Measurements from ENCODE around the gene VWA2. TPM values are rescaled to one million over a fixed set of nuclear protein-coding genes. Genes with fewer than 3 reads are reported as not detected.
A peak's percentile ranks its signal among the peaks of the same experiment; 100 is the strongest.

Gene VWA2
- total RNA-seq, 1 experiment from 2014 or later = not detected

- Histone ChIP-seq H3K9me2 (ENCODE audit: insufficient read depth) (no peaks in the 10 kb centered on the region), H3K9me3 (ENCODE audit: control insufficient read depth in 1 of 2, insufficient read depth in 1 of 2, low read depth in 1 of 2, low read length in 2 of 2) (no peaks in the 10 kb centered on the region), H2AFZ (ENCODE audit: low read depth, low read length, poor library complexity, severe bottlenecking) (peak overlapping the region; percentile 99), H3K4me2 (ENCODE audit: low read length) (peak overlapping the region; percentile 81), H3K9ac (ENCODE audit: low read length) (no peak overlapping the region), H3K4me3 (replicated peaks in 1 of 2; ENCODE audit: low read depth in 1 of 2, low read length in 2 of 2) (peak overlapping the region; percentile 24 to 41), H4K20me1 (ENCODE audit: insufficient read depth) (no peaks in the 10 kb centered on the region), H3K4me1 (ENCODE audit: control insufficient read depth in 1 of 2, insufficient read depth in 2 of 2, low read length in 2 of 2) (peaks cover 6 to 19% of the 10 kb centered on the region in 2 experiments), H3K79me2 (ENCODE audit: insufficient read depth, low read length) (no peaks in the 10 kb centered on the region), H3K27me3 (ENCODE audit: insufficient read depth, low read length) (peaks cover 26% of the 10 kb centered on the region; the same call in 1 of the 2 replicates), H3K27ac (ENCODE audit: low read depth, low read length) (peak overlapping the region; percentile 13; the same call in 1 of the 2 replicates), H3K36me3 (ENCODE audit: control insufficient read depth in 1 of 2, insufficient read depth in 2 of 2, low read length in 2 of 2) (no peaks in the 10 kb centered on the region)
- ChIA-PET POLR2A (interaction anchor here (0.6 to 0.7 kb wide), 2 partner anchors 72 to 244 kb away, joined by 3 read pairs; no protein-coding TSS in a partner anchor), RAD21 (ENCODE audit: low non-redundant PET in 1 of 2, low total read pairs in 2 of 2, uncharacterized antibody in 2 of 2, unreplicated experiment in 2 of 2) (interaction anchor here (0.5 to 2.7 kb wide), 24 partner anchors 23 to 826 kb away, joined by 3 to 24 read pairs (median 4); no protein-coding TSS in a partner anchor), CTCF (interaction anchor here (0.6 to 2.8 kb wide), 60 partner anchors 11 to 1231 kb away, joined by 3 to 95 read pairs (median 5); partner anchors contain the start of gene FHIP2A)
- peak; percentile 82 for ATAC-seq
- DNase-seq (ENCODE audit: low read depth, low spot score) = peak; percentile 85
- BruUV-seq (replicated peaks) = no TSS peak
- intact Hi-C loops (cut with micrococcal nuclease) = loop anchor here (1.0 to 5.0 kb wide), 7 partner anchors 16 to 825 kb away; no protein-coding TSS in a partner anchor
- TF ChIP-seq EZH2 (IDR thresholded peaks at IDR 0.05) = no peak
- TF ChIP-seq ZNF274 (IDR thresholded peaks at IDR 0.05; ENCODE audit: low read depth, low read length) = no peak
- peak; percentile 91 to 97 (median 97) for TF ChIP-seq CTCF (IDR thresholded peaks at IDR 0.05 in 2 of 3, conservative IDR thresholded peaks at IDR 0.05 in 1 of 3; ENCODE audit: borderline replicate concordance in 1 of 3, insufficient read depth in 1 of 3, low read depth in 2 of 3, low read length in 2 of 3)
- TF ChIP-seq POLR2A (IDR thresholded peaks at IDR 0.05; ENCODE audit: borderline replicate concordance, extremely low read depth, insufficient read depth, insufficient read length) = no peak
- no peak for TF ChIP-seq SP1 (IDR thresholded peaks at IDR 0.05; ENCODE audit: low read depth)
- TF ChIP-seq ELF1 (IDR thresholded peaks at IDR 0.05; ENCODE audit: borderline replicate concordance, low read depth) = no peak
- TF ChIP-seq CEBPB (IDR thresholded peaks at IDR 0.05; ENCODE audit: low read depth) = no peak
- TF ChIP-seq TCF7L2 (IDR thresholded peaks at IDR 0.05; ENCODE audit: borderline replicate concordance, extremely low read depth, insufficient read depth, insufficient read length) = peak; percentile 94
- TF ChIP-seq FOSL1 (IDR thresholded peaks at IDR 0.05; ENCODE audit: low read depth) = no peak
- TF ChIP-seq EZH2phosphoT487 (IDR thresholded peaks at IDR 0.05; ENCODE audit: borderline replicate concordance) = no peak
- peak; percentile 14; the same call in 1 of the 2 replicates for TF ChIP-seq CBX3 (IDR thresholded peaks at IDR 0.05; ENCODE audit: low read depth)
- peak; percentile 40 for TF ChIP-seq YY1 (IDR thresholded peaks at IDR 0.05; ENCODE audit: extremely low read depth, insufficient replicate concordance, low read depth, low read length)
- TF ChIP-seq SRF (IDR thresholded peaks at IDR 0.05; ENCODE audit: low read depth) = no peak
- no peak for TF ChIP-seq JUND (IDR thresholded peaks at IDR 0.05)
- no peak for TF ChIP-seq ZFX (IDR thresholded peaks at IDR 0.05)
- no peak for TF ChIP-seq ATF3 (IDR thresholded peaks at IDR 0.05)
- no peak for TF ChIP-seq REST (IDR thresholded peaks at IDR 0.05; ENCODE audit: low read depth)
- TF ChIP-seq RAD21 (IDR thresholded peaks at IDR 0.05; ENCODE audit: low read depth) = peak; percentile 100
- TF ChIP-seq MAX (IDR thresholded peaks at IDR 0.05) = no peak
- no peak for TF ChIP-seq SIN3A (IDR thresholded peaks at IDR 0.05; ENCODE audit: low read depth)
- TF ChIP-seq EGR1 (IDR thresholded peaks at IDR 0.05; ENCODE audit: low read depth) = no peak
- no peak for TF ChIP-seq POLR2AphosphoS5 (IDR thresholded peaks at IDR 0.05; ENCODE audit: low read depth, low read length)
Observed at GRCh38 chr10:114304017-114304570, 65.0 kb downstream of the VWA2 start.

Data from HCT116 (cell line).